ENCODE results near the gene TPP2.

The TPP2 gene

DNA sequence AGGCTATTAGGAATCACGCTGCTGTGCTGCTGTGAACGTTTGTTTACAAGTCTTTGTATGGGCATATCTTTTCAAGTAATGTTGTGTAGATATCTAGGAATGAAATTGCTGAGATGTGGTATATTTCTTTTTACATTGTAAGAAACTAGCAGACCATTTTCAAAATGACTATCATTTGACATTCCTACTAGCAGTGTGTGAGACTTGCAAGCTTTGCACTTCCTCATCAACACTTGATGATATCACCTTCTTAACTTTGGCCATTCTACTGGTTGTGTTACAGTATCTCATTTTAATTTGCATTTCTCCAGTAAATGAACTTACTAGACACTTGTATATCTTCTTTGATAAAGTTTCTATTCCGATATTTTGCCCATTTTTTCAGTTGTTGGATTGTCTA lies 85.9 kb downstream of the TPP2 start:
- TF ChIP-seq POLR2A (IDR thresholded peaks at IDR 0.05; ENCODE audit: low read depth, low read length): no peak
- FAIRE-seq (peak; percentile 89), DNase-seq (ENCODE audit: insufficient read length, low spot score) (no peak)

DNA sequence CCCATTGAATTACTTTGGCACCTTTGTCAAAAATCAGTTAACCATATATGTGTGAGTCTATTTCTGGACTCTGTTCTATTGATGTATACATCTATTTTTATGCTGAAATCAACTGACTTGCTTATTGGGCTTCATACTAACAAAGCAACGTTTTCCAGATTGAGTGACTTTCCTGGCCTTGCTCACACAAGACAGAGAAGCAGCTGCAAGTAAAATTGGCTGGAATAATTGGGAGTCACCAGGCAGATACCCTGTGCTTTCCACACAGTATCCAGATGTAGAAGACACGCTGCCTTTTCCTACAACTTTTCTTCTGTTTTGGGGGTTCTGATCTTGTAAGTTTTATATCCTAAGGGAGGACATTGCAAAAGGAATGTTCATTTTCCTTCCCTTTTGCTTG lies 86.9 kb downstream of the TPP2 start:
- DNase-seq (ENCODE audit: insufficient read length, low spot score) (no peak), FAIRE-seq (no peak)
- TF ChIP-seq POLR2A (IDR thresholded peaks at IDR 0.05; ENCODE audit: low read depth, low read length): no peak

DNA sequence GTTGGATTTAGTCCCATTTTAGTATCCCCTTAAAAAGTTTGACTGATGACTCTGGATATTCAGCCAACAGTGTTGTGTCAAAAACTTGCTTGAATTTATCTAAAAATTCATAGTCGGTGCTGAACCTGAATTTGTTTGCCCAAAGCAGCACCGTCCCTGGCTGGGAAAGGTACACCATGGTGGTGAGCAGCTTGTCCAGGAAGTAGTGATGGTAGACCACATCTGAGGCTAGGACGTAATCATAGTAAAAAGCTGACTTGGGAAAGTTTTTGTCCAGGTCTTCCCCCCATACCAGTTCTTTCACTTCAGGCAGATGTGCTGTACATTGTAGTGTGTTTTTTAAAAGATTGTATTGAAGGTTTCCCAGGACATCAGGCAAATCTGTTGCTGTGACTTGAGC lies 89.2 kb downstream of the TPP2 start:
- FAIRE-seq (no peak), DNase-seq (ENCODE audit: insufficient read length, low spot score) (no peak)
- no peak for TF ChIP-seq POLR2A (IDR thresholded peaks at IDR 0.05; ENCODE audit: low read depth, low read length)

GRCh38 chr13:102687520-102687919 lies 90.7 kb downstream of the TPP2 start:
- DNase-seq (ENCODE audit: insufficient read length, low spot score) (no peak), FAIRE-seq (no peak)

DNA sequence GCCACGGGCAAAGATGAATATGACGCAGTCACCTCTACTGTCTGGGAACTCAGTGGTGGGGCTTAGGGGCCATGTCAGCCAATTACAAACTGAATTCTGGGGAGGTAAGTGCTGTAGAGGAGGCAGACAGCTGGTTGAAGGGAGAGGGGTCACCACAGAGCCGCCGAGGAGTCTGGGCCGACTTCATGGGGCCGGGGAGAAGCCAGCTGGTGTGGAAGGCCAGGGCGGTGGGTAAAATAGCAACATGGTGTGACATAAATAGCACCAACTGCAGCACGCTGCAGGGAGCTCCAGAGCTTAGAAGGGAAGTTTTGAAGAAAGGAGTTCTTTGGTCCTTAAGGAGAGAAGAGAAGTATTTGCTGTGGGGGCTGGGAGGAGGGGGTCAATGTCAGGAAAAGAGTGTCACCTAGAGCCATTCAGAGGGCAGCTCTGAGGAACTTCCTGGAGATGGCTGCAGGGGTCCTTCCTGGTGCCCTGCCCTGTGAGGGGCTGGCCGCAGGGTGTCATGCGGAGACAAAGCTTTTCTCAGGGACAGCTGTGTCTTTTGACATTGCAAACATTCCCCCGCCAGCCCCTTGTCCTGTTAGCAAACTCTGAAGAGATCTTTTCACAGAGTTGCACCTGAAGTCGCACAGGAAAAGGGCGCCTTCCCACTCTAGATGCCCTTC lies 91.7 kb downstream of the TPP2 start:
- DNase-seq (ENCODE audit: insufficient read length, low spot score) (no peak), FAIRE-seq (no peak)
- no peak for TF ChIP-seq POLR2A (IDR thresholded peaks at IDR 0.05; ENCODE audit: low read depth, low read length)

More at GRCh38 chr13:102687520-102687919, 90.7 kb downstream of the TPP2 start:
- TF ChIP-seq POLR2A (IDR thresholded peaks at IDR 0.05; ENCODE audit: low read depth, low read length): no peak

DNA sequence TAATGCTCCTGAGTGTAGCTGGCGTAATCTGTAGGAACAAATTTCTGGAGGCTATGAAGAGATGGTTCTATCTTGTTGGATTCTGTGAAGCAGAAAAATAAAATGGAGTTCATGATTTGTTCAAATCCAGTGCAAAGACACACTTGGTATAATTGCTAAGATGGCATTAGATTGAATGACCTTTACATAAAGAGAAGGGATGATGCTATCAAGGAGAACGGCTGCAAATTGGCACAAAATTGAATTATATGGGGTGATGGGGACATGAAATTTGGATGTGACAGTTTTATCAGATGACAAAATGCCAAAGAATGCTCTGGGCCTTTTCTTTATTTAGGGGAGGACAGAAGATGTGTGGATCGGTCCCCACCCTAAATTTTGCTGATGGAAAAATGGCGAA lies 94.1 kb downstream of the TPP2 start:
- no peak for FAIRE-seq
- no peak for TF ChIP-seq POLR2A (IDR thresholded peaks at IDR 0.05; ENCODE audit: low read depth, low read length)
- no peak for DNase-seq (ENCODE audit: insufficient read length, low spot score)

- FAIRE-seq: no peak
- TF ChIP-seq POLR2A (IDR thresholded peaks at IDR 0.05; ENCODE audit: low read depth, low read length): no peak
- no peak for DNase-seq (ENCODE audit: insufficient read length, low spot score)
Observed at GRCh38 chr13:102692491-102692826, 95.7 kb downstream of the TPP2 start.

DNA sequence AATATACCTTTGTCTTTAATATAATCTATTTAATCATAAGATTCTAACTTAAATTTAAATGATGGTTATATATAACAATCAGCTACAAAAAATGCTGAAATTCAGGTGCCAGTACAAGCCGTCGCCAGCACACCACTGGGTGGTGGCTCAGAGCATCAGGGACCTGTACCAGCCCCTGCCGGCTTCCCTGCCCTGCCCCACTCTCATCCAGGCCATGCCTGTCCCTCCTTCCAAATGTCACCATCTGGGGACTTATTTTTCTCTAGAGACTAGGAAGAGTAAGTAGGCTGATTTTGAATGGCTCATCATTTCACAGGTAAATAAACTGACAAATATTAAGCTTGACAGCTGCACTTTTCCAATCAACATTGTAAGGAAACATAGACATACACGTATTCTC lies 96.5 kb downstream of the TPP2 start:
- DNase-seq (ENCODE audit: insufficient read length, low spot score) (no peak), FAIRE-seq (no peak)
- TF ChIP-seq POLR2A (IDR thresholded peaks at IDR 0.05; ENCODE audit: low read depth, low read length): no peak

- peak; percentile 30 for FAIRE-seq
- TF ChIP-seq POLR2A (IDR thresholded peaks at IDR 0.05; ENCODE audit: low read depth, low read length): no peak
- no peak for DNase-seq (ENCODE audit: insufficient read length, low spot score)
Observed at GRCh38 chr13:102693776-102694175, 97.0 kb downstream of the TPP2 start.

GRCh38 chr13:102694937-102695336 lies 98.2 kb downstream of the TPP2 start, which contains the start of gene METTL21C:
TSS of gene METTL21C (minus strand) at chr13:102695044. CDS start at chr13:102694498, 546 bp downstream.
- FAIRE-seq: no peak
- no peak for DNase-seq (ENCODE audit: insufficient read length, low spot score)
- no peak for TF ChIP-seq POLR2A (IDR thresholded peaks at IDR 0.05; ENCODE audit: low read depth, low read length)

DNA sequence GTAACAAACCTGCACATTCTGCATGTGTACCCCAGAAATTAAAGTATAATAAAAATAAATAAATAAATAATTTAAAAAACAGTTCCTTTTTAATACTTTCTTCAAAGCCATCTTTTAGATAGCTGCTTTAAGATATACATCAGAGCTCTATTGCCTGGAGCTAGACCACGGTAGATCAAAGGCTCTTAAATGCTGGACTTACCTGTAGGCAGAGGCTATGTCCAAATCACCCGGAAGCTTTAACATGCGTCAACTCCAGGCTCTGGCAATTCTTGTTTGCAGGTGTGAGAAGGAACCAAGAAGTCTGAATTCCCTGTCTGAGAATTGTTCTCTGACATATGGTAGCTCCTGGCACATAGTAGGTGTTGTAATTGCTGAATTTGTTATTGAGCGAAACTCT lies 99.7 kb downstream of the TPP2 start:
- no peak for FAIRE-seq
- no peak for DNase-seq (ENCODE audit: insufficient read length, low spot score)
- TF ChIP-seq POLR2A (IDR thresholded peaks at IDR 0.05; ENCODE audit: low read depth, low read length): no peak

- FAIRE-seq (no peak), DNase-seq (ENCODE audit: insufficient read length, low spot score) (no peak)
- TF ChIP-seq POLR2A (IDR thresholded peaks at IDR 0.05; ENCODE audit: low read depth, low read length): no peak
Observed at GRCh38 chr13:102697264-102697663, 100.5 kb downstream of the TPP2 start.

GRCh38 chr13:102697929-102698648 lies 101.3 kb downstream of the TPP2 start:
- TF ChIP-seq POLR2A (IDR thresholded peaks at IDR 0.05; ENCODE audit: low read depth, low read length): no peak
- DNase-seq (ENCODE audit: insufficient read length, low spot score) (no peak), FAIRE-seq (no peak)

GRCh38 chr13:102698649-102698980 lies 101.8 kb downstream of the TPP2 start:
- no peak for FAIRE-seq
- TF ChIP-seq POLR2A (IDR thresholded peaks at IDR 0.05; ENCODE audit: low read depth, low read length): no peak
- no peak for DNase-seq (ENCODE audit: insufficient read length, low spot score)

GRCh38 chr13:102699504-102699903 lies 102.7 kb downstream of the TPP2 start:
- DNase-seq (ENCODE audit: insufficient read length, low spot score) (no peak), FAIRE-seq (no peak)
- TF ChIP-seq POLR2A (IDR thresholded peaks at IDR 0.05; ENCODE audit: low read depth, low read length): no peak
